Measurements from ENCODE around the gene COA3.
"Not testable (repeated sequence)": the region's sequence is repeated elsewhere in the genome, so short reads cannot be mapped to it uniquely, and the experiment has no call there.

Gene COA3

GRCh38 chr17:42780851-42781638, 17.5 kb downstream of the COA3 start:
- no peak for DNase-seq

DNA sequence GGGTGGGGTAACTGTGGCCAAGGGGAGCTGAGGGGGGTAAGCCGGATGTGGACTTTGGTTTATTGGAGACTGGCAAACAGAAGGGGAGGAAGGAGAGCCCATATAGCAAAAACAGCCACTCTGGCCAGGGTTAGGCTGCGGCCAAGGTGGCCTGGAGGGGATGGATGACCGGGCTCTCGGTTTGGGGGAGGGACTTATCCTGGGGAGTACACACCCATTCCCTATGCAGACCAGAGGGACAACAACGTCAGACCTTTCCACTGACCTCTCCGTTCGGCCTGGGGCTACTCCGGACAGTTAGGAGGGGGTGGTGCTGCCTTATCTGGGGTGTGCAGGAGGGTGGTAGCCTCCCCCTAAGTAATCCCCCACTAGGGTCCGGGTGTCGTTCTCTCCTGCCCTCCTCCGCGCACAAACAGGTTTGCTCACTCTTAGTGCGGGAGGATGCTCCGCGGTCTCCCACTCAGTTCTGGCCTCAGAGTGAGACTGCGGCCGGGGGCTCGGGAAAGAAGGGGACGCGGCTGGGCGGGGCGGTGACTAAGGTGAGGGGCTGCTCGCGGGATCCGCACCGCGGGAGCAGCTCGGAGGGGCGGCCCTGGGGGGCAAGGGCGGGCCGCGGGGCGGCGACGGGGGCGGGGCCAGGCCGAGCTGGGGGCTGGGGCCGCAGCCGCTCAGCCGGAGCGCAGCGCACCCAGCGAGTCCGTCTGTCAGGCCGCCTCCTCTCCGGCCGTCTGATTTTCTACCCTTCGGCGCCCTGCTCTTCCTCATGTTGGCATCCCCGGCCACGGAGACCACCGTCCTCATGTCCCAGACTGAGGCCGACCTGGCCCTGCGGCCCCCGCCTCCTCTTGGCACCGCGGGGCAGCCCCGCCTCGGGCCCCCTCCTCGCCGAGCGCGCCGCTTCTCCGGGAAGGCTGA, 18.3 kb downstream of the COA3 start, which contains the start of gene WNK4:
Gene WNK4, plus strand, starts transcription at position 675 of the 915 bp plus-strand sequence. Its CDS starts 89 bp downstream, at position 764.
- DNase-seq = no peak

DNA sequence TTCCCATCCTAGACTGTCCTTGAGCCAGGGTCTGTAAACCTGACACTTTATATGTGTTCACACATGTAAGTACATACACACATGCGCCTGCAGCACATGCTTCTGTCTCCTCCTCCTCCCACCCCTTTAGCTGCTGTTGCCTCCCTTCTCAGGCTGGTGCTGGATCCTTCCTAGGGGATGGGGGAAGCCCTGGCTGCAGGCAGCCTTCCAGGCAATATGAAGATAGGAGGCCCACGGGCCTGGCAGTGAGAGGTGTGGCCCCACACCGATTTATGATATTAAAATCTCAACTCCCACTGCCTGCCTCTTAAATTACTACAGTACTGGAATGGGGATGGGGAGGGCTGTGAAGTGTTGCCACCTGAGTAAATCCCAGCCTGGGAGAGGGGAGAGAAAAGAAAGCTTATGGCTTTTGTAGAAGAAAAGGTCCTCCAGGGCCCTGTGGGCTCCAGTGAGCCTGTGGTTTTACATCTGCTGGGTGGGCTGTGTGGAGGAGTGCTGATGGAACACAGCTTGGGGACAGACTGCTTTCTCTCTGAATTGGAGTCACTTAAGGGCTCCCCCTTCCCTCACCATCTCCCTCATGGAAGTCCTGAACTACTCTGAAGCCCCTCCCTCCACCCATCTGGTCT, 19.1 kb downstream of the COA3 start:
- DNase-seq = no peak

- DNase-seq = no peak
Measured at GRCh38 chr17:42778570-42778969, 19.9 kb downstream of the COA3 start.

DNA sequence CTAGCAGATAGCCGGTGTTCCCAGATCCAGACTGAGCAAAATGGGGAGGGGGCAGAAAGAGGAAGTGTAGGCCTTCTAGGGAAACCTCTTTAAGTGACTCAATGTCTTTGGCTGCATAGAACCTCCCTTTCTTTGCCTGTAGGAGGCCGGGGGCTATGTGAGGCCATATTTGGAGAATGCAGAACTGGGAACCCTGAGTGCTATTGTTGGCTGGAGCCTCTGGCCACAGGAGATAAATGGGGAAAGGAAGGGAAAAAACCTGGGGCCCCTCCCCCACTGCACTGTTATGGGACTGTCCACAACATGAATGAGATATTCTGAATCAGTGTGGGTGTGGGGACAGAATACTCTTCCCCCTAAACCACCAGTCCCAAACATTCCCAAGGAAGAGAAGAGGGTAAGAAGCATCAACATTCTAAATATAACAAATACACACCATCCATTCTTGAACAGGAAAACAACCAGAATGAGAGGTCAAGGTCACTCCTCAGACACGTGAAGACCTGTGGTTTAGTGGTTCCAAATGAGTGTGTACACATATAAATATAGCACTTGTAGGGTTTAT, 22.9 kb downstream of the COA3 start:
- DNase-seq = no peak

DNA sequence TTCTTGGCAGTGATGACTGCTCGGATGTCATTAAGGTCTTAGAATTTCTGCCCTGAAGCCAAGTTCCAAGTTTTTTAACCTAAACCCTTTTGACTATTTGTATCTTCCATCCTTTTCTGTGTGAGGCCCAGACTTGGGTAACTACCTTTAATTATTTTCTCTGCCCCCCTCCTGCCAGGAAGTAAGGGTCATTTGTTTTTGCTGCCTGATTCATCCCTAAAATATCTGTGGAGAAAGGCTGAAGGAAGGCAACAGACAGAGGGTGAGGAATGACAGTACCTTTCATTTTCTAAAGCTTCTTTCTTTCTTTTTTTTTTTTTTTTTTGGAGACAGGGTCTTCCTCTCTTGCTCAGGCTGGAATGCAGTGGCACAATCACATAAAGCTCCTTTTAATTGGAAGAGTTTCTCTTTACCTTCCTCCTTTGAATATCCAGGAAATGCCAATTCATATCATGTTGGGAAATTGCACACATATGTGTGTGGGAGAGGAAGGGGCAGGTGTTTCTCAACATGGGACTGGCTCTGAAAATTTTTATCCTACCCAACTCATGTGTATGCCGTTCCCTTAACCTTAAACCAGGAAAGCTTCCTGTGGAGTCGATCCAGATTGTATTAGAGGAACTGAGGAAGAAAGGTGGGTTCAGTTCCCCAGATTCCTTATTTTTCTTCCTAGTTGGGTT, 24.3 kb downstream of the COA3 start:
- DNase-seq = no peak

DNA sequence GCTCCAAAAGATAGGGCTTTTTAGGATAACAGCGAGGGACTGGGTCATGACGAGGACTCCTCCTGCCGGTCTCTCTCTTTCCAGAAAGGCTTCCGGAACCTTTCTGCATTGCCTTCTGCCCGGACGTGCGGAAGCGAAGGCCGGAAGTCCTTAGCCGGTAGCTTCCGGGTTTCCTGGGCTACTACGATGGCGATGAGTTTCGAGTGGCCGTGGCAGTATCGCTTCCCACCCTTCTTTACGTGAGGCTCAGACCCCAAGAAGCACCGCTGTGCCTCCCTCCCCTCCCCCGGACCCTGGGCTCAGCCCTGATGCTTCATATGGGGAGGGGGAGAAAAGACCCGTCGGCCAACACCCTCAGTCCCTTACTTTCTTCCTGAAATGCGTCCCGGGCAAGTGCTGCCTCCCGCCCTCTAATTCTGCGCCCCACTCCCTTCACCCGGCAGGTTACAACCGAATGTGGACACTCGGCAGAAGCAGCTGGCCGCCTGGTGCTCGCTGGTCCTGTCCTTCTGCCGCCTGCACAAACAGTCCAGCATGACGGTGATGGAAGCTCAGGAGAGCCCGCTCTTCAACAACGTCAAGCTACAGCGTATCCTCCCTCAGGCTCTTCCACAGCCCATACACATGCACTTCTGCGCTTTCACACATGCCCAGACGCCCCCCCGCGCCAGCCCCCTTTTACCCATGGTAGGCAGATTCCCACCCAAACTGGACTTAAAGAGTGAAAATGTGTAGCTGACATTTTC, 25.0 kb downstream of the COA3 start, which contains the start of gene VPS25:
Gene VPS25, plus strand, starts transcription at position 160 of the 746 bp plus-strand sequence. Its CDS starts 27 bp downstream, at position 187.
- DNase-seq = peak; percentile 72

DNA sequence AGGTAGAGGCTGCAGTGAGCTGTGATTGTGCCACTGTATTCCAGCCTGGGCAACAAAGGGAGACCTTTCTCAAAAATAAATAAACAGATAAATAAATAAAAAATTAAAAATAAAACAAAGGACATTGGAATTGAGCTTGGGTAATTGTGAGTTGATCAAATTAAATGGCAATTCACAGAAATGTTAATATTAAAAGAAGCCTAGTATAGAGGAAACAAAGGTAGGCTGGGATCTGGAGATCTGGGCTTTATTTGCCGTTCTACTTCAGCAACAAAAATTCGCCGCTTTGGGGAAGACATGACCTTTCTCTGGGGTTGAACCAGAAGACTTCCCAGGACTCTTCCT, 25.6 kb downstream of the COA3 start:
- no peak for DNase-seq

DNA sequence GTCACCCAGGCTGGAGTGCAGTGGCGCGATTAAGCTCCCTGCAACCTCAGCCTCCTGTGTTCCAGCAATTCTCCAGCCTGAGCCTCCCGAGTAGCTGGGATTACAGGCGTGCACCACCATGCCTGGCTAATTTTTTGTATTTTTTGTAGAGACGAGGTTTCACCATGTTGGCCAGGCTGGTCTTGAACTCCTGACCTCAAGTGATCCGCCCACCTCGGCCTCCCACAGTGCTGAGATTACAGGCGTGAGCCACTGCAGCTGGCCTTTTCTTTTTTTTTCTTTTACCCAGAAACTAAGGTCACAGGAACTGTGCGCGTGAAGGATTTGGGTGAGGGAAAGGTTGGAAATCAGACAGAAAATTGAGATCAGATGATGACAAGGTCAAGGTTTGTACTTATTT, 28.5 kb downstream of the COA3 start:
- not testable (repeated sequence) for DNase-seq

GRCh38 chr17:42768006-42768405, 30.5 kb downstream of the COA3 start:
- not testable (repeated sequence) for DNase-seq

GRCh38 chr17:42767512-42767911, 31.0 kb downstream of the COA3 start:
- no peak for DNase-seq

DNA sequence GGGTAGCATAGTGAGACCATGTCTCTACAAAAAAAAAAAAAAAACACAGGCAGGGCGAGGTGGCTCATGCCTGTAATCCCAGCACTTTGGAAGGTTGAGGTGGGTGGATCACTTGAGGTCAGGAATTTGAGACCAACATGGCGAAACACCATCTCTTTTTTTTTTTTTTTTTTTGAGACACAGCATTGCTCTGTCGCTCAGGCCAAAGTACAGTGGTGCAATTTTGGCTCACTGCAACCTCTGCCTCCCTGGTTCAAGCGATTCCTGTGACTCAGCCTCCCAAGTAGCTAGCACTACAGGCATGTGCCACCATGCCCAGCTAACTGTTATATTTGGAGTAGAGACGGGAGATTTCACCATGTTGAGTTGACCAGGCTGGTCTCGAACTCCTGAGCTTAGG, 32.4 kb downstream of the COA3 start:
- DNase-seq = no peak

DNA sequence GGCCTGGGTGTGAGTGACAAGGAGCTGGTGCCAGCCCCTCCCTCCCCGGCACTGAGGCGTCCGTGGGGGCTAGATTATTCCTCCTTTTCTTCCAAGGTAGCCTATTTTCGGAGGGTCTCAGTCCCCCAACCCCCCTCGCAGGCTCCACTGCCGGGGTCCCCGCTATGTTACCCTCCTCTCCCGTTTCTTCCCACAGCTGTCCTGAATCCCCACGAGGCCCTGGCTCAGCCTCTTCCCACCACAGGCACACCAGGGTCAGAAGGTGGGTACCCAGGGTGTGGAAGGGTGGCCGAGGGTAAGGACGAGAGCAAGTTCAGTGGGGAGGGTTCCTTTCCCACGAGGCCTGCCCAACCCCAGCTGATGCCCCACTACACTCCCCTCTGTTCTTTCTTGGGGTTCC, 36.9 kb downstream of the COA3 start:
- DNase-seq = no peak

DNA sequence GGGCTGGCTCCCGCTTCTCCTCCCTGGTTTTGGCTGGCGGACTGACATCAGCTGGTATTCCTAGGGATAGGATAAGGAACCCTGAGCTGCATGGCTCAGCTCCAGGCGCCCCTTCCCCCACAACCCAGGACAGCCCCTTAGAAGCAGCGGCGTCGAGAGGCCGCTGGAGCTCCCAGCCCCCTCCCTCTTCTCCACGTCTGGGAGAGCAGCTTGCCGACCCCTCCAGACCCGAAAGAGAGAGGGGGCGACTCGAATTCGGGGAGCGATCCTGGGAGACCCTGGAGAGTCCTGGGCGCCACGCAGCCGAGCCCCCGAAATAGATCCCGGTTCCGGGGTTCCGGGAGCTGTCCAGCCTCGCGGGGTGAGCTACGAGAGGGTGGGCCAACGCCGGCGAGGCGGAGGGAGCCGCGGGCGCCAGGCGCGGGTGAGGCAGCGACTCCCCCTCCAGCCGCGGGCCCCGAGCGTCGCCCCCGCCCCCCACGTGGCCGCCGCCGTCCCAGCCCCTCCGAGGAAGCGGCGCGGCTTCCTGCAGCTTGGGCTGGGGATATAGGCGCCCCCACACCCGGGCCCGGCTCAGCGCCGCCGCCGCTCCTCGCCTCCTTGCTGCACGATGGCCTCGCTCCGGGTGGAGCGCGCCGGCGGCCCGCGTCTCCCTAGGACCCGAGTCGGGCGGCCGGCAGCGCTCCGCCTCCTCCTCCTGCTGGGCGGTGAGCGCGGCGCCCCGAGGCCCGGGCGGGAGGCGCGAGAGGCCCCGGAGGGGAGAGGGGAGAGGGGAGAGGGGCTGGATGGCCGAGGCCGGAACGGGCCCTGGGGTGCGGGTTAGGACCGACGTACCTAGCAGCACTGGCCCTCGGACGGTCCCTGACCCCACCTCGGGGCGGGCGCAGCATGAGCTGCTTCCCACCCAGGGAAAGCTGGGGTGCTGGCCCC, 37.6 kb downstream of the COA3 start, which contains the start of gene RAMP2:
Gene RAMP2, plus strand, starts transcription at position 576 of the 930 bp plus-strand sequence. Its CDS starts 35 bp downstream, at position 611.
- DNase-seq = no peak

GRCh38 chr17:42759982-42760651, 38.4 kb downstream of the COA3 start:
- no peak for DNase-seq

DNA sequence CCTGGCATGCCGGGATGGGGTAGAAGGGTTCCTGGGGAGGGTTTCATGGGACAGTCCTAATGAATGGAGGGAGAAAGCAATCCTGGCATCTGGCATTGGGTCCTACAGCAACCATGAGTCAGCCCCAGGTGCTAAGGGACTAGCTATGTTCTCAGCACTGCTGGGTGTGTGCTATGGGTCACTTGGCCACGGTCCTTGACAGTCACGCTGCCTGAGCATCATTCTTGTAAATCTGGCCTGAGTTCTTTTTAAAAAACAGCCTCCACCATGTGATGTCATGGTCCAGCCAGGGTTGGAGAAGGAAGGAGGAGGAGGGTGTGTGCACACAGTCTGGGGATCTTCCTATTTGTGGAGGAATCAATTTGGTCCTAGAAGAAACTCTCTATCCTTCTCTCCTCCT, 43.7 kb downstream of the COA3 start:
- no peak for DNase-seq

- DNase-seq = no peak
Measured at GRCh38 chr17:42751628-42752027, 46.9 kb downstream of the COA3 start.

DNA sequence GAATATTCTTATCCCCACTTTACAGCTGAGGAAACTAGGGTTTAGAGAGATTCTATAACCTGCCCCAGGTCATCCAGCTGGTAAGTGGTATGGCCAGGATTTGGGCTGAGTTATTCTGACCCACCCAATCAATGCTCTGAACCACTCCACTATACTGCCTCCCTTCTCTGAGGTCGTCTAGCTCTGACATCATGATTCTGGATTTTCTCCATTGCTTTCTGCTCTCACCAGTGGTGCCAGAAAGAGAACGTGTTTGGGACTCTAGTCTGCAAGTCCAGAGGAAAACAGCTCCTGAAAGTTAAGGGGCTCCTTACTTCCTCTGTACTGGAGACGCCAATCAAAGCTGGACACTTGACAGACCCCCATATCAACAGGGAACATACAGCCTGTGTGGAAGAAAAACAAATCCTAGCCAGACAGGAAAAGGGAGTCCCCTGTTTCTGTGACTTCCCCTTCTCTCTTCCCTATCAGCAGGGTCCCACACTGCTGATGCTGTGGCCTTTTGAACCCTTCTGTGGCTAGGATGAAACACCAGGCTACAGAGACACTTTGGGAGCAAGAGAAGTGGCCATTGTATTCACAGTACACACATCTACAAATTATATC, 47.7 kb downstream of the COA3 start:
- no peak for DNase-seq

Data from activated effector memory CD4-positive, alpha-beta T cell treated with Interleukin-2 at 50 U/mL for 16 hours (primary cell).